GM18868 (cell line): Measurements from ENCODE around the gene GPS1.

Experiments used
- ATAC-seq: cut with Tn5 transposase; IDR thresholded peaks from one replicate; pipeline ENCODE4 v1.9.1; 2021; ENCODE audit warnings: mild to moderate bottlenecking, moderate library complexity; ENCODE audit not compliant: unreplicated experiment

Gene GPS1

GRCh38 chr17:82051776-82052637 is at the start of gene GPS1, which contains the start of gene RFNG:
GPS1 (plus strand) TSS chr17:82051898; CDS start chr17:82051932, 34 bp downstream.
RFNG (minus strand) TSS chr17:82051811; CDS start chr17:82051766, 45 bp downstream.
- ATAC-seq, result no peak

GRCh38 chr17:82003411-82004381 is 48.0 kb upstream of the GPS1 start:
- ATAC-seq, result no peak

- ATAC-seq, result no peak
These were observed 46.9 kb upstream of the GPS1 start for GRCh38 chr17:82004517-82005455.

- no peak for ATAC-seq
These were observed 45.9 kb upstream of the GPS1 start for GRCh38 chr17:82005701-82006348.

- no peak for ATAC-seq
These were observed 45.0 kb upstream of the GPS1 start for GRCh38 chr17:82006468-82007227.

GRCh38 chr17:82007228-82007494 is 44.5 kb upstream of the GPS1 start:
- ATAC-seq, result no peak

- ATAC-seq, result no peak
These were observed 44.0 kb upstream of the GPS1 start for GRCh38 chr17:82007495-82008257.

GRCh38 chr17:82008258-82008940 is 43.3 kb upstream of the GPS1 start:
- ATAC-seq, result no peak

- no peak for ATAC-seq
These were observed 42.7 kb upstream of the GPS1 start for GRCh38 chr17:82008941-82009405.

GRCh38 chr17:82009413-82009812 is 42.3 kb upstream of the GPS1 start:
- no peak for ATAC-seq

GRCh38 chr17:82010575-82011525 is 40.8 kb upstream of the GPS1 start:
- no peak for ATAC-seq

GRCh38 chr17:82011617-82012187 is 40.0 kb upstream of the GPS1 start:
- no peak for ATAC-seq

GRCh38 chr17:82012261-82012639 is 39.4 kb upstream of the GPS1 start:
- no peak for ATAC-seq

GRCh38 chr17:82012640-82013295 is 38.9 kb upstream of the GPS1 start:
- ATAC-seq, result no peak

- ATAC-seq, result no peak
These were observed 38.4 kb upstream of the GPS1 start for GRCh38 chr17:82013341-82013740.

- ATAC-seq, result no peak
These were observed 37.9 kb upstream of the GPS1 start for GRCh38 chr17:82013772-82014321.
